ENCODE results near the gene UBE2E2. TPM values are rescaled to one million over a fixed set of nuclear protein-coding genes. Genes with fewer than 3 reads are reported as not detected.

The UBE2E2 gene
- total RNA-seq, 4 donors from 2014 or later, result 7.9 to 44.7 (median 26.6) TPM

- in situ Hi-C loops (cut with MboI; ENCODE audit: low sequenced_read_pairs in 4 of 4), result no loop called here
- intact Hi-C loops (cut with DNase I; ENCODE audit: low total_unique reads), result no loop called here
- no peaks in the 10 kb centered on the region for H3K27me3 ChIP-seq
- H3K27ac ChIP-seq, result no peak overlapping the region
- no peaks in the 10 kb centered on the region for H3K36me3 ChIP-seq
- H3K9me3 ChIP-seq, result no peaks in the 10 kb centered on the region
- peaks cover 15 to 20% of the 10 kb centered on the region in 2 donors for H3K4me1 ChIP-seq
- H3K4me3 ChIP-seq, result no peak overlapping the region
- ATAC-seq (no peak), DNase-seq (no peak)
- TF ChIP-seq POLR2A (IDR thresholded peaks at IDR 0.05), result no peak
- no peak for TF ChIP-seq CTCF (IDR thresholded peaks at IDR 0.05 in 4 of 5, conservative IDR thresholded peaks at IDR 0.05 in 1 of 5)
These were observed 283.9 kb downstream of the UBE2E2 start for GRCh38 chr3:23487015-23487414.

GRCh38 chr3:23488618-23489017 lies 285.5 kb downstream of the UBE2E2 start:
- ATAC-seq, result no peak
- peaks cover 12 to 17% of the 10 kb centered on the region in 2 donors for H3K4me1 ChIP-seq
- intact Hi-C loops (cut with DNase I; ENCODE audit: low total_unique reads), result no loop called here

GRCh38 chr3:23489300-23490158 lies 286.4 kb downstream of the UBE2E2 start:
- Histone ChIP-seq H3K27ac (no peak overlapping the region), H3K27me3 (no peaks in the 10 kb centered on the region), H3K4me3 (no peak overlapping the region), H3K36me3 (no peaks in the 10 kb centered on the region), H3K9me3 (no peaks in the 10 kb centered on the region), H3K4me1 (peaks cover 12 to 24% of the 10 kb centered on the region in 2 donors)
- ATAC-seq (no peak), DNase-seq (no peak)
- TF ChIP-seq POLR2A (IDR thresholded peaks at IDR 0.05), result no peak
- TF ChIP-seq CTCF (IDR thresholded peaks at IDR 0.05 in 4 of 5, conservative IDR thresholded peaks at IDR 0.05 in 1 of 5), result no peak
- in situ Hi-C loops (cut with MboI; ENCODE audit: low sequenced_read_pairs in 4 of 4) (no loop called here), intact Hi-C loops (cut with DNase I; ENCODE audit: low total_unique reads) (no loop called here)

More at GRCh38 chr3:23488618-23489017, 285.5 kb downstream of the UBE2E2 start:
- no peaks in the 10 kb centered on the region for H3K36me3 ChIP-seq
- H3K4me3 ChIP-seq, result no peak overlapping the region
- H3K9me3 ChIP-seq, result no peaks in the 10 kb centered on the region
- in situ Hi-C loops (cut with MboI; ENCODE audit: low sequenced_read_pairs in 4 of 4), result no loop called here
- H3K27ac ChIP-seq, result no peak overlapping the region
- DNase-seq, result no peak
- TF ChIP-seq POLR2A (IDR thresholded peaks at IDR 0.05) (no peak), CTCF (IDR thresholded peaks at IDR 0.05 in 4 of 5, conservative IDR thresholded peaks at IDR 0.05 in 1 of 5) (no peak)
- H3K27me3 ChIP-seq, result no peaks in the 10 kb centered on the region

GRCh38 chr3:23490459-23490858 lies 287.3 kb downstream of the UBE2E2 start:
- Histone ChIP-seq H3K4me3 (no peak overlapping the region), H3K4me1 (peaks cover 22 to 33% of the 10 kb centered on the region in 2 donors), H3K9me3 (no peaks in the 10 kb centered on the region), H3K36me3 (no peaks in the 10 kb centered on the region), H3K27me3 (no peaks in the 10 kb centered on the region), H3K27ac (no peak overlapping the region)
- DNase-seq (no peak), ATAC-seq (no peak)
- no peak for TF ChIP-seq POLR2A (IDR thresholded peaks at IDR 0.05)
- TF ChIP-seq CTCF (IDR thresholded peaks at IDR 0.05 in 4 of 5, conservative IDR thresholded peaks at IDR 0.05 in 1 of 5), result no peak
- in situ Hi-C loops (cut with MboI; ENCODE audit: low sequenced_read_pairs in 4 of 4) (no loop called here), intact Hi-C loops (cut with DNase I; ENCODE audit: low total_unique reads) (no loop called here)

Measured in gastrocnemius medialis (tissue), 4 donors.